ENCODE data around the gene PPP1R18.
"Not testable (repeated sequence)": the region's sequence is repeated elsewhere in the genome, so short reads cannot be mapped to it uniquely, and the experiment has no call there.

Gene PPP1R18

GRCh38 chr6:30657922-30658321 is 28.5 kb downstream of the PPP1R18 start:
- not testable (repeated sequence) for DNase-seq

DNA sequence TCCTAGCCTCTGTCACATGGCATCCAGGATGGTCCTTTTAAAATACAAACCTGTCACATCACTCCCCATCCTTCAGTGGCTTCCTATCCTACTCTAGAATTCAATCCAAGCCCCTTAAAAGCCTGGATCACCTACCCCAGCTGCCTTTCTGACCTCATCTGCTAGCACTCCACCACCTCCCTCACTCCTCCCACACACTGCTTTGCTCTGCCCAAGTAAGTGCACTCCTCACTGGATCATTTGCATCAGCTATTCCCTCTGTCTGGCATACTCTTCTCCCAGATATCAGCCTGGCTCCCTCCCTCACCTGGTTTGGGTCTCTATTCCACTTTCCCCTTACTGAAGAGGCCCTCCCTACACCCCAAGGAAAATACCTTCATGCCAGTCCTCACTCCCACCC is 29.0 kb downstream of the PPP1R18 start:
- no peak for DNase-seq

GRCh38 chr6:30656513-30656912 is 29.9 kb downstream of the PPP1R18 start:
- no peak for DNase-seq

DNA sequence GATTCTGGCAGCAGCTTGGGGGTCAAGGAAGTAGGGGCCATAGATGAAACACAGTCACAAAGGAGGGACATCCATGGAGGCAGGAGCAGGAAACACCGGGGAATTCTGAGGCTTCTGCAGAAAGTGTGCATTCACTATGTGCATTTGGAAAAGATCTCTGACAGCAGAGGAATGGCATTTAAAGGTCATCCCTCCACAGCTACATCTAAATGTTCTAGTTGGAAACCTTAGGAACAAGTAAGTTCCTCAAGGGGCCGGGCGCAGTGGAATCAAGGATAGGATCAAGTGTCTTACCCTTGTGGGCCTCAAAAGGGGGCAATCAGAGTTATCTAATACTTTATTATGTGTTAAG is 30.7 kb downstream of the PPP1R18 start:
- DNase-seq: no peak

DNA sequence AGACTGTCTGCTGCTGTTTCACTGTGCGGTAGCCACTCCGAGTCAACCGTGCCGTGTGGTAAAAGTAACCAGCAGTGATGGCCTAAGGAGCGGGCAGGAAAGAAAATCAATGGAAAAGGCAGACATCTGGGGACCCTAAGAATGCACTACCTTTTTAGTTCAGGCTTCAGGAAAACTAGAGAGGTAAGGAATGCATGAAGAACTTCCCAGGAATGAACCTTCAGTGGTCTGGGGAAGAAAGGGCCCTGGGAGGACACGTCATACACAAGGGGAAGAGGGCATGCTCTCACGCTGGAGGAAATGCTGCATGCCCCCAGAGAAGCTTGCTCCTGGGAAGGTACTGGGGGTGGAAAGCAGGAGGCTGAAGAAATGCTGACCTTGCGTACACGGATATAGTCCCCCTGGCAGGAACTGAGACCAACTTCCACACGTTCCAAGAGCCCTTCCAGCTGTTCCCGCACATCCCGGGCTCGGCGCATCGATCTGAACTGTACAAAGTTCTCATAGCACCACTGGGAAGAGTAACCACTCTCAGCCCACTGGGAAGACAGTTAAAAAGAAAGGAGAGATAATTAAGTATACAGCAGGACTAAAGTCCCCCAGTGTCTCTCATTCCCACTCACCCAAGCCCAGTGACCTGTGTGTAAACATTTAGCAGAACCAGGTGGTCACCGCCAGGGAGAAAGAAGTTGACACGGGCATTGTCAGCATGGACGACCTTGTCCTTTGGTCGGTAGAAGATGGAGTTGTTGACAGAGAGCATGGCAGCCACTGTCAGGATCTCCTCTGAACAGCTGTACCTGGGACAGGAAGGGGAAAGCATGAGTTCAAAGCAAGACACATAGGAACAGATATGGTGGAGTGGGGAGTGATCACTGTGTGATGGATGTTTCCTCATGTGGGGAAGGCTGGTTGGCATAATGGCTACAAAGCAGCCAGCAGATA is 31.4 kb downstream of the PPP1R18 start:
- no peak for DNase-seq

DNA sequence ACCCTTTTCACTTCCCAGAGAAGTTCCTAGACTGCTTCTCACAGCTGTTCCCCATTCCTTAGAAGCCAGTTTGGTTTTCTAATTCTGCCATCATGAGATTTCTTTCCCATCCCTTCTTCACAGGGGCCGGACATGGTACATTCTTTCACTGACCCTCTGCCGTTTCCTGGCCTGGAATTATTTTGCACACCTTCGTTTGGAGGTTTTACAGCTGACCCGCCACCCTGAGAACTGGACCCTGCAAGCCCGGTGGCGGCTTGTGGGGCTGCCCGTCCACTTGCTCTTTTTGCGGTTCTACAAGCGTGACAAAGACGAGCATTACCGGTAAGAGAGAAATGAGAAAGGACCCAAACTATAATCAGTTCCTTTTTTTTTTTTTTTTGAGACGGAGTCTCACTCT is 35.3 kb downstream of the PPP1R18 start:
- no peak for DNase-seq

- peak; percentile 6 to 52 for DNase-seq
Observed at GRCh38 chr6:30647242-30648116, 39.0 kb downstream of the PPP1R18 start.

DNA sequence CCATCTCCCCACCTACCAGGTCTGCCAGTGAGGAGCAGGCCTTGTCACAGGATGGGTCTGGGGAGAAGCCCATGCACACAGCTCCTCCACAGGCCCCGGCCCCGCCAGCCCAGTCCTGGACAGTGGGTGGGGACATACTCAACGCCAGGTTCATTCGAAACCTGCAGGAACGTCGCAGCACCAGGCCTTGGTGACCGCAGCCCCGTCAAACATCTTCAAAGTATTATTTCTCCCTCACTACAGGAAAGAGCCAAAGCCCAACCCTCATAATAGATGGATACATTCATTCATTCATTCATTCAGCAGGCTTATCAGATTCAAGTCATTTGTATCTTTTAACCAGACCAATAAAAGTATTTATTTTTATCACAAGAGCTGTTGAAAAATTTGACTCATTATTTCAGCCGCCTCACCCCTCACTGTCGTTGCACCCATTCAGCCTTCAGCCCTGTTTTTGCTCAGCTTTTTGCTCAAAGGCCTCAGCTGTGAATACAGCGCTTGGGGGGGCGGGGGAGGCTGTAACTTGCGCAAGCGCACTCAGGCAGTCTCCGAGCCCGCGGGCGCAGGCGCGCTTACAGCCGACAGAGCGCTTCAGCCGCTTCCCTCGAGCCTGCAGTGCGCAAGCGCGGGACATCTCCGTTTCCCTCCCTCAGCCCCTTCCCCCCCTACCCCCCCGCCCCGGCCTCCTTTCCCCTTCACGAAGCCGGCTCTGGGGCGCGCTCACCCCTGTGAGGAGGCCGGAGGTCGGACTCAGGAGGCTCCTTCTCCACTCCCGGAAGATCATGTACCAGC is 39.8 kb downstream of the PPP1R18 start, which contains the start of gene C6orf136:
Gene C6orf136, plus strand, starts transcription at position 684 of the 792 bp plus-strand sequence. Its CDS starts 99 bp downstream, at position 783.
- peak; percentile 64 to 88 for DNase-seq

GRCh38 chr6:30645989-30646388 is 40.5 kb downstream of the PPP1R18 start:
- no peak for DNase-seq

GRCh38 chr6:30644769-30645168 is 41.7 kb downstream of the PPP1R18 start:
- DNase-seq: no peak

GRCh38 chr6:30643656-30644055 is 42.8 kb downstream of the PPP1R18 start:
- no peak for DNase-seq

- DNase-seq: no peak
Observed at GRCh38 chr6:30641048-30641447, 45.4 kb downstream of the PPP1R18 start.

DNA sequence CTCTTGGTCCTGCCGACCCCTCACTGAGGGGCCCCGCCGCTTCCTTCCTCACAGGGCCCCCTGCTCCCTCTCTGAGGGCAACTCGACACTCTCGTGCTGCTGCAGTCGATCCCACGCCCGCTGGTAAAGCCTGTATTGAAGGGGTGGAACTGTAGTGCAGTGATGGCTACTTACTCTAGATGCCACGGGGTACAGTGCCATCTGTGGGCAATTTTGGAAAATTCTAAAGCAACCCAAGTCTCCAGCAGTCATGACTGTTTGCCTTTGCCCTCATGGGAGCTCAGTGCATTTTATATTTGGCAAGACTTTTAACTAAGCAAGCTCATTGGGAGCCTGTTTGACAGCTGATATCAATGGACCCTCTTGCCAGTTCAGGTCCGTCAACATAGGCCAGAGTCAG is 46.0 kb downstream of the PPP1R18 start:
- no peak for DNase-seq

DNA sequence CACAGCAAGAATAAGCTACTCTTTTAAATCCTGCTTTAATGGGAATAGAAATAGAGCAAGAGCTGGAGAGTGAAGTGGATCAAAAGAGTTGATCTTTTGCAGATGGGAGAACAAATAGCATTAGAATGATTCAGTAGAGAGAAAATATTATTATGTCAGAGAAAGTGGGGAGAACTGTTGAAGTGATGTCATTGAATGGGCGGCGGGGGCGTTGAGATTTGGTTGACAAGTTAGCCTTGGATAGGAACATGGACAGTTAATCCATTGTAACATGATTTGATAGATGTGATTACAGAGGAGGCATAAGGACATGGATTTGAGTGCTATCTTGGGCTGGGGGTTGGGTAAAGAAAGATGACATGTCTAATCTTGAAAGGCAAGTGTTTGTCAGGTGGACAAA is 50.6 kb downstream of the PPP1R18 start:
- no peak for DNase-seq

- DNase-seq: peak; percentile 71 to 89
Observed at GRCh38 chr6:30626484-30627366, 59.7 kb downstream of the PPP1R18 start, which contains the start of gene ATAT1. Gene ATAT1 (plus strand): TSS chr6:30626874.

All from bone marrow (tissue), 2 donors.